Uterus (tissue), 4 donors: ENCODE data around the gene DPY19L2. TPM values are rescaled to one million over a fixed set of nuclear protein-coding genes. Genes with fewer than 3 reads are reported as not detected.
"Not testable (repeated sequence)": the region's sequence is repeated elsewhere in the genome, so short reads cannot be mapped to it uniquely, and the experiment has no call there.

Source experiments
- DNase-seq, 2 donors: peaks; one replicate each; pipeline ENCODE4 v3.0.0-alpha.2; 2019 to 2020
- H3K27ac ChIP-seq, 2 donors: fragments of 200-600 bp; sonication (generic); 1 replicate in 1 of 2; 2 replicates in 1 of 2; pipeline ENCODE4 v1.5.1; 2016 to 2018
- H3K27me3 ChIP-seq, 2 donors: fragments of 200-600 bp; sonication (generic); one replicate each; pipeline ENCODE4 v1.5.1; 2018 to 2019; ENCODE audit warnings: control low read depth in 1 of 2
- H3K36me3 ChIP-seq, 2 donors: fragments of 200-600 bp; sonication (generic); one replicate each; pipeline ENCODE4 v1.5.1; 2019; ENCODE audit warnings: control low read depth in 1 of 2
- H3K4me1 ChIP-seq, 2 donors: fragments of 200-600 bp; sonication (generic); one replicate each; pipeline ENCODE4 v1.5.1; 2018 to 2019; ENCODE audit warnings: control low read depth in 1 of 2
- H3K4me3 ChIP-seq, 2 donors: fragments of 200-600 bp; sonication (generic); 1 replicate in 1 of 2; 2 replicates in 1 of 2; pipeline ENCODE4 v1.5.1; 2018 to 2019; ENCODE audit warnings: mild to moderate bottlenecking in 1 of 2
- H3K9me3 ChIP-seq, 2 donors: fragments of 200-600 bp; sonication (generic); one replicate each; pipeline ENCODE4 v1.5.1; 2019; ENCODE audit warnings: control low read depth in 1 of 2
- POLR2A ChIP-seq, 2 donors: fragments of 450-650 bp; IDR thresholded peaks; one replicate each; pipeline ENCODE4 v1.6.1; 2016; ENCODE audit warnings: antibody characterized with exemption in 2 of 2, mild to moderate bottlenecking in 1 of 2, moderate library complexity in 1 of 2
- intact Hi-C: fragments of 100-400 bp; cut with DNase I; formaldehyde crosslinking; loops from one replicate; pipeline ENCODE4 v1.15.1; 2023; ENCODE audit warnings: low total_unique reads
- total RNA-seq, 4 donors: library from RNA; depleted of rRNA in 3 of 4; stranded (reverse); fragments of >200 nt in 3 of 4; gene quantifications; one replicate each; pipeline versions ENCODE4 v1.1.0 to v1.2.4, GENCODE V29; 2014 to 2023
- TF ChIP-seq, protein P1 (sequence below), 4 experiments: fragments of 200-600 bp in 2 of 4; fragments of 450-650 bp in 2 of 4; sonication (generic) in 2 of 4; IDR thresholded peaks; one replicate each; pipeline ENCODE4 v1.5.1; 2016 to 2019; ENCODE audit warnings: antibody characterized with exemption in 4 of 4, mild to moderate bottlenecking in 2 of 4, moderate library complexity in 1 of 4
- donor health status: DM: yes; HTN: yes; CAD: no.

The DPY19L2 gene
- total RNA-seq, 4 donors from 2014 or later: 7.9 to 79.7 (median 29.7) TPM

DNA sequence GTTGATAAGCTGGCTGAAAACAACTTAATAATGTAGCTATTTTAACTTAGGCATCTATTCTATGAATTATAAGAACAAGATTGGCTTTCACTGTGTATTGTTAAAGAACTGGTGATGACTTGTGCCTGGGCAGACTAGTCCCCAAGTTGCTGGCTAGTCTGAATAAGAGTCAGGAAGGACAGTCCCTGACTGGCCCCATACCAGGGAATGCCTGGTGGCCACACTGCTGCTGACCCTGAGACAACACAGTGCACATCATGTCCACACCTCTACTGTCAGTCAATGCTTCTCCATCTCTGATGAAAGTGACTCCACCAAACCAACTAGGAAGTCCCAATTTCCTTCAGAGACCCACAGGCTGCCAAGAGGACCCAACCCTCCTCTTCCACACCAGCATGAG, 130.5 kb downstream of the DPY19L2 start:
- H3K4me3 ChIP-seq, H3K27ac ChIP-seq, H3K27me3 ChIP-seq: not testable (repeated sequence)

DNA sequence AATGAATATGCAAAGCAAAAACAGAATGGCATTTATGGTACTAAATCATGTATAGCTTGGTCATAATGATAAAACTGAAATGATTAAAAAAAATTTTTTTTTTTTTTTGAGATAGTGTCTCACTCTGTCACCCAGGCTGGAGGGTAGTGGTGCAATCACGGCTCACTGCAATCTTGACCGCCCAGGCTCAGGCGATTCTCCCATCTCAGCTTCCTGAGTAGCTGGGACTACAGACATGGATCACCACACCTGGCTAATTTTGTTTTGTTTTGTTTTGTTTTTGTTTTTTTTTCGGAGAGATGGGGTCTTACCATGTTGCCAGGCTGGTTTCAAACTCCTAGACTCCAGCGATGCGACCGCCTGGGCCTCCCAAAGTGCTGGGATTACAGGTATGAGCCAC, 138.7 kb downstream of the DPY19L2 start:
- H3K4me3 ChIP-seq, H3K36me3 ChIP-seq, H3K4me1 ChIP-seq, H3K27ac ChIP-seq, DNase-seq, H3K9me3 ChIP-seq, intact Hi-C loops, H3K27me3 ChIP-seq: not testable (repeated sequence)

More for the DNA sequence above, 130.5 kb downstream of the DPY19L2 start:
- intact Hi-C loops, DNase-seq, H3K4me1 ChIP-seq, H3K9me3 ChIP-seq, H3K36me3 ChIP-seq: not testable (repeated sequence)

DNA sequence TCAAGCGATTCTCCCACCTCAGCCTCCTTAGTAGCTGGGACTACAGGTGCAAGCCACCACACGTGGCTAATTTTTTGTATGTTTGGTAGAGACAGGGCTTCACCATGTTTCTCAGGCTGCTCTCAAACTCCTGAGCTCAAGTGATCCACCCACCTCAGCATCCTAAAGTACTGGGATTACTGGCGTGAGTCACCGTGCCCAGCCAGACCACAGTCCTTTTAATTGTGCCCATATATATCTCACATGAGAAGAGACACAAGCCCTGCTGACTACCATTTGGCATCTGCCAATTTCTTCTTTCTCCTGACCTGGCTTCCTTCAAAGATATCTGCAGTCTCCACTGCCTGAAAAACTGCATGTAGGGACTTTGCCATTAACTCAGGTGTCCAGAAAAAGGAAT, 142.5 kb downstream of the DPY19L2 start:
- TF ChIP-seq POLR2A (IDR thresholded peaks at IDR 0.05): no peak
- TF ChIP-seq, protein P1, sequence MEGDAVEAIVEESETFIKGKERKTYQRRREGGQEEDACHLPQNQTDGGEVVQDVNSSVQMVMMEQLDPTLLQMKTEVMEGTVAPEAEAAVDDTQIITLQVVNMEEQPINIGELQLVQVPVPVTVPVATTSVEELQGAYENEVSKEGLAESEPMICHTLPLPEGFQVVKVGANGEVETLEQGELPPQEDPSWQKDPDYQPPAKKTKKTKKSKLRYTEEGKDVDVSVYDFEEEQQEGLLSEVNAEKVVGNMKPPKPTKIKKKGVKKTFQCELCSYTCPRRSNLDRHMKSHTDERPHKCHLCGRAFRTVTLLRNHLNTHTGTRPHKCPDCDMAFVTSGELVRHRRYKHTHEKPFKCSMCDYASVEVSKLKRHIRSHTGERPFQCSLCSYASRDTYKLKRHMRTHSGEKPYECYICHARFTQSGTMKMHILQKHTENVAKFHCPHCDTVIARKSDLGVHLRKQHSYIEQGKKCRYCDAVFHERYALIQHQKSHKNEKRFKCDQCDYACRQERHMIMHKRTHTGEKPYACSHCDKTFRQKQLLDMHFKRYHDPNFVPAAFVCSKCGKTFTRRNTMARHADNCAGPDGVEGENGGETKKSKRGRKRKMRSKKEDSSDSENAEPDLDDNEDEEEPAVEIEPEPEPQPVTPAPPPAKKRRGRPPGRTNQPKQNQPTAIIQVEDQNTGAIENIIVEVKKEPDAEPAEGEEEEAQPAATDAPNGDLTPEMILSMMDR (IDR thresholded peaks at IDR 0.05): no peak
- Histone ChIP-seq H3K27ac (no peak overlapping the region), H3K4me1 (no peaks in the 10 kb centered on the region), H3K27me3 (no peaks in the 10 kb centered on the region), H3K4me3 (no peak overlapping the region), H3K36me3 (no peaks in the 10 kb centered on the region), H3K9me3 (no peaks in the 10 kb centered on the region)
- intact Hi-C loops: no loop called here
- no peak for DNase-seq

DNA sequence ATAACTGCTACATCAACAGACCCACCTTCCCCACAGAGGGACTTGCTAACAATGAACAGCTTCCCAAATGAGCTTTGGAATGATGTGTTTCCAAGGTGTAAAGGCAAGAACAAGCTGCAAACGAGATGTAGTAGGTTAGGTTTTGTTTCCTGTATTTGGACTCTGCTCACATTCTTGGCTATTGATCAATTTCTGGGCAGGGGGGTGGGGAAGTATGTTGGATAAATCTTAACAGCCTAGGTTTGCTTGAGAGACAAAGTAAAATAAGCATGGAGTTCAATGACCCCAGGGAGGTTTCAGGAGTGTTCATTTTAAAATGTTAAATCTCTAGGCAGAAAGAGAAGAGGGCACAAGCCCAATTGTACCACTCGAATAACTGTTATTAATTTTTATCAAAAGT, 146.6 kb downstream of the DPY19L2 start:
- intact Hi-C loops: no loop called here
- H3K9me3 ChIP-seq: no peaks in the 10 kb centered on the region
- H3K4me3 ChIP-seq: no peak overlapping the region
- H3K27me3 ChIP-seq: no peaks in the 10 kb centered on the region
- no peak for TF ChIP-seq POLR2A (IDR thresholded peaks at IDR 0.05)
- TF ChIP-seq, protein P1 (IDR thresholded peaks at IDR 0.05): no peak
- H3K36me3 ChIP-seq: no peaks in the 10 kb centered on the region
- H3K27ac ChIP-seq: no peak overlapping the region
- no peaks in the 10 kb centered on the region for H3K4me1 ChIP-seq
- DNase-seq: no peak

Other genes starting within 250 kb of the DPY19L2 start
- gene RXYLT1, start 111.4 kb upstream of the DPY19L2 start, total RNA-seq: 10 to 100 TPM in 3 of 4 donors, 1 to 10 TPM in 1; 2.0 to 24.2 (median 16.3) TPM
- gene SRGAP1, start 176.2 kb upstream of the DPY19L2 start, total RNA-seq: 10 to 100 TPM in 3 of 4 donors, 1 to 10 TPM in 1; 10.0 to 23.0 (median 14.8) TPM